Left lobe of liver (tissue), 2 donors: ENCODE measurements around the gene RBMS3. TPM values are rescaled to one million over a fixed set of nuclear protein-coding genes. Genes with fewer than 3 reads are reported as not detected.

Experiments
- ATAC-seq: fragments of 200-7000 bp; cut with Tn5 transposase; one replicate; pipeline ENCODE4 v1.9.1; 2020; ENCODE audit warnings: mild to moderate bottlenecking, moderate library complexity
- DNase-seq: peaks from one replicate; pipeline ENCODE4 v3.0.0-alpha.2; 2020; ENCODE audit warnings: low spot score
- total RNA-seq: library from RNA; stranded (reverse); gene quantifications from one replicate; pipeline ENCODE4 v1.2.1, GENCODE V29; 2021
- donor health status: DM: no; HTN: no; CAD: no; lungs with moderate emphysema.
- donor health status: DM: no; HTN: yes; CAD: no.

Gene RBMS3
- total RNA-seq, 1 donor from 2014 or later, result 9.6 TPM

DNA sequence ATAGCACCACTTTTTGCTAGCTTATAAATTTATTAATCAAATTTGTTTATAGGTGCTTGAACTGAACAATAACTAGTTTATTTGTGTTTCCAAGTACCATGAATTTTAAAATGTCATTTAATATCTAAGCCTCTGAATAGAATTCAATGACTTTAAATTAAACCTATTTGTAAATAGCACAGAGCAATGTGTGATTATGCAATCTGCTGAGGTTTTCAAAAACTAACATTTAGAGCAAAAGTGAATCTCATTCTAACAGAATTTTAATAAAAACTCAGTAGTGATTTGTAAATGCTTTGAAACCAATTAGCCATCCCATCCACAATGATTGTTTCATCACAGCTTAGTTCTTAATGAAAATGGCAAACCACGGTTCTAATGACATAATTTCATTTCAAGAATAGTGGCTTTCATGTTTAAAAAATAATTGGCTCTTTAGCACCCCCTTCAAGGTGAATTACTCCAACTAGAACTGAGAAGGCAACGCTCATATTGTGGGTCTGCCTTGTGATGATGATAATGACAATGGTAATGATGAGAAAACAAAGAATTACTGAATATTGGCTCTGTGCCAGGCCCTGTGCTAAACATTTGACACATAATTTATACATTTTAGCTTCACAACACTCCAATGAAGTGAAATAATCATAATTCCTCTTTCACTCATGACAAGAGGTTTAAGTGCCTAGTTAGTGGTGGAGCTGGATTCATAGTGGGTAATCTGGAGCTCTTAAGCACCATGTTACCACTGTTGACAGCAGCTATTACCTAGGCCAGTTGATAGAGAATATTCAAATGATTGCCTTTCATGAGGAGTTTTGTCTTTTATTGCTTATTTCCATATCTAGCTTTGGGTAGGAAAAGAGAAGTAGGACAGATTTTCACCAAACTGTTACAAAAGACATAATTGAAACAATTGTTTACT lies 145.7 kb downstream of the RBMS3 start:
- DNase-seq (no peak), ATAC-seq (no peak)

DNA sequence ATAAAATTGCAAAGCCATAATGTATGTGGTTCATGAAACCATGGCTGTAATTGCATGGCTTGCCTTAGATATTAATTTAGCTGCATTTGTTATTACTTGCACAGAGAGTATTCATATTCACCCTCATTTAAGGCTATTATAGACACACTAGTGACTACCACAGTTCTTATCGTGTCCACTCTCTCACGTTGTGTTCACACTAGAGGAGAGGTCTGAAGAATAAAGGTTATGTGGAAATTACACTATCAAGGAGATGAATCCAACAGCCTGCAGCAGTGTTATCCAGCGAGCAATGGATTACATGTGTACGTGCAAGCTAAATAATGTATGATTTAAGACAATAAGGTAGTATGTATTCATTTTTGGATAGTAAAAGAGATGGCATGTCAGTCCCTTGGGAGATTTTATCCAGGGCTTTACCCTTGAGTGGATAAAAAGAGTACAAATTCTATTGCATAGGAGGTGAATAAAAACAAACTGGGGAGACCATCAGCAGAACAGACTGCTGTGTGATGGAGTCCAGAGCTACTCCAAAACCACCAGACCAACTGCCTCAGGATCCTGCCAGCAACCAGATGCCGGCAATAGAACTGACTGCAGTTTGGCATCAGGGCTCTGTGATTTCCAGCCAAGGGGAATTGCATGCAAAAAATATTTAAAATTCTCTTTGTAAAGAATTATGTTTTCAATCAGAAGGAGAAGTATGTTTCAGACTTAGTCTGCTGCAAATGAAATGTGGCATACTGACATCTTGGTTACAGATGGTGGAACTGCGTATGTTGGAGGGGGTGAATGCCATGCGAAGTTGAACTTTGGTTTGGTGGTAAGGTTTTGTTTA lies 146.6 kb downstream of the RBMS3 start:
- DNase-seq (no peak), ATAC-seq (no peak)

DNA sequence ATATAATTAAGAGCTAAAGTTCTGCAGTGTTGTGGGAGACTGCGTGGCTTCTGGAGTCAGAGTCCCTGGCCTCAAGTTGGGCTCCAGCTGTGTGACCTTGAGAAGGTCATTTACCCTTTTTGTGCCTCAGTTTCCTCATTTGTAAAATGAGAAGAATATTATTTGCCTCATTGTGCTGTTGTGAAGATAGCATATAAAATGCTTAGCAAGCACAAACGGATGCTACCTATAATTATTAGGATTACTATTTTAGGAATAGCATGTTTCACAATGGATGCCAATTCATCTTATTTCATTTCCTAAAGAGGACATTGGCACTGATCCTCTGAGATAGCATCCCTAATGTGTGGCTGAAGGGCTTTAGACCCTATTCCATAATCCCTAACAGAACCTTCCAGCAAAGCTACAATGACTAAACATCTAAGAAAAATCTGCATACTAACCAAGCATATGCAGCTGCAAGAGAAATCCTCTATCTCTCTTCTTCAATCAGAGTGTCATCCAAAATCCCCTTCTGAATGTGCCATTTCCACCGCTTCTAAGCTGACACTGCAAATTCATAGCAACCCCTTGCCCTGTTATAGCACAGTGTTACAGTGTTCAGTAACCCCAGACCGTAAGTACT lies 148.3 kb downstream of the RBMS3 start:
- DNase-seq (no peak), ATAC-seq (no peak)

DNA sequence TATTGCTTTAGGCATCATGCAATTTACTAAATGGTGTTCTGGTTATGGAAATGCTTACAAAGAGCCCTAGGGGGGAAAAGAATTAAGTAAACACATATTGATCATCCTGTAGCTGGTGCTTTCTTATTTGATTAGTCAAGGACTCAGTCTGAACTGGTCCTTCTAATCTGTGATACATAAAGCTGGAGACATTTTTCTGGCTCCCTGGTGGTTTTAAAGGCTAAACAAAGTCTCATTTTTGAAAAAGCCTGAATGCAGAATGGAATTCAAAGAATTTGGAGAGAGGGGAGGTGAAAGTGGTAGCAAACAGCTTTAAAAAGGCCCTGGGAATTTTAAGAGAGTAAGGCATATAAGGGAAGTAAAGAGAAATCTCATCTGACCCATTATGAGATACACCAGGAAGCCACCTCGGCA lies 149.7 kb downstream of the RBMS3 start:
- ATAC-seq, result no peak
- DNase-seq, result no peak

DNA sequence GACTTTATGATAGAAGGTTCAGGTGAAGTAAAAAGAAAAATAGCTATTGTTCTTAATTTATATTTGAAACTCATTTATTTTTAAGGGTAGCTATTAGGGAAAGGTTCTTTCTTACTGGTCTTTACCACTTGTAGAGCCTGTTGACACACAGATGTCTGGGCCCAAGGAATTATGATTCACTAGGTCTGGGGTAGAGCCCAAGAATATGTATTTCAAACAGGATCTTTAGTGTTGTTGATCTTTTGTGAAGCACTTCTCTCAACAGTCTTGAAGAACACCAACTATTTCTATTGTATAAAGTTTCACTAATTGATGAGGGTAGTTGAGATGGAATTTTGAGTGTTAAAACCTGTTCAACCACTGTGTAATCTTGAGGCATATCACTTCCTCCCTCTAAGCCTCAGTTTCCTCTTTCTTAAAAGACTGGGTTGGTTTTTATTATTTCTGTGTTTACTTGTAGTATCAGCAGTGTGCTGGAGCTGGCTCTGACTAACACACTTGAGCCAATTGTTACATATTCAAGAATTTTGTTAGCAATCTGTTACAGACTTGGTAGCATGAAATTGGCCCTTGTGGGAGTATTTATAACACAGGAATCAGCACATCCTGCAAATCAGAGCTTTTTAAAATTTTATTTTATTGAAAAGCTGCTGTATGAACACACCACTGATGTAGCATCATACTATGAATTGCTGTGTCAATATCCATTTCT lies 155.9 kb downstream of the RBMS3 start:
- ATAC-seq, result no peak
- DNase-seq, result no peak

DNA sequence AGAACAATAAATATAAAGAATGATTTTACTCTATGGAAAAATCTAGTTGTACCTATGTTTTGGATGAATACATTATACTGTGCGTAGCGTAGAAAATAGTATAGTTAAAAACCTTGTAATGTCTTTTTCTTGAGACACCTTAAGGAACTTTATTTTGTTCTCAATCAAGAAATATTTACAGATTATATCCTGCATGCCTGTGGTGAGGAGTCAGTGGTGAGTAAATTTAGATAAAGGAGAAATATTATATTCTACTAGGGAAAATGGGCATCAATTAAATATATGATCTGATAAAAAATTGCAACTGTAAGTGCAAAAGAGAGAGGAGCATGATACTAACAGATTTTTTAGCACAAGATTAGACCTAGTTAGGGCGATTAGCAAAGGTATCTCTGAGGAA lies 157.7 kb downstream of the RBMS3 start:
- DNase-seq, result no peak
- ATAC-seq, result no peak

DNA sequence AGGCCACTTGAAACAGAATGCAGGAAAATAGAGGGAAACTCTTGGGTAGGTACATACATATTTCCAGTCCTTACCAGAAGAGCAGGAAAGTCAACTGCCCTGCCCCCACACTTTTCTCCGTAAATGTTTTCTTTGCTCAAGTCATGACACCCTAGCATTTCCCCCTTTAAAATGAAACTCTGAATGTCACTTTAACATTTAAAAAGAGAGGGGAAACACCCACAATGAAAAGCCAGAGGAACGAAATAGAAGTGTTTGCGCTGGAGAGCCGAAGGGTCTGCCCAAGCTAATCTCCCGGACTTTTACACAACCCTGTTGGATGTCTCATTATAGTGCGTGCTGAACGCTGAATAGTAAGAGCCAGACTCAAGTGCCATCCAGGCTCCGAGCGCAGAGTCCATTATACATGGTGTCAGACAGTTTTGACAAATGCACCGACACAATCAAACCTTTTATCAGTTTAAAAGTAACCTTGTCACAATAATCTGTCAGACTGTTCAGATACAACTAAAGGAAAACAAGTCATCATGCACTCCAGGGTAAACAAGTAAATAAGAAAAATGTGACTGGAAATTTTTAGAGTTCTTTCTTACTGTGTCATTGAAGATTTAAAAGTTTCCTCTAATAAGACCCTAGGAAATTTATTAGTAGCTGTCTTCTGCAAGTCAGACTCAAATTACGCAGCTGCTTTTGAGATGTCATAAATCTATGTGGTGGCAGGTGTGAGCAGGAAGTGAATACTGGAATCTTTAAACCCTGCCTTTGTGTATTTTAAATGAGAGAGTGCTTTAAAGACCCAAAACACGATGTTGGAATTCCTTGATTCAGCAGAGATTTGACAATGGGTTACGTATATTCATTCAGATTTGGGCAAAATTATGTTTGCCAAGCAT lies 159.8 kb downstream of the RBMS3 start:
- DNase-seq (no peak), ATAC-seq (peak; percentile 35)

DNA sequence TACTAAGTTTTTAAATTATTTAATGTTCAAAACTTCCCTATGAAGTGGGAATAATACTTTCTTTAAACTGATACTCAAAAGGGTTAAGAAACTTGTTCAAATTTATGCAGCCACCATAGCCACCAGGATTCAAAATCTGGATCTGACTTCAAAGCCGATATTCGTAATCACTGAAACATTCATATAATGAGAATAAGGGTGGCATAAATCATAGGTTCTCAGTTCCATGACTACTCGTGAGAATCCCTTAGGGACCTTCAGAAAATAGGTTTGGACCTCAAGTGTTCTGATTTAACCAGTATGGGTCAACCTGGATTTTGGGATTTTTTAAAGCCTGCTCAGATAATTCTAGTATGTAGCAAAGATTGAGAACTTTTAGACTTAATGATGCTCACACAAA lies 160.6 kb downstream of the RBMS3 start:
- DNase-seq (no peak), ATAC-seq (no peak)

DNA sequence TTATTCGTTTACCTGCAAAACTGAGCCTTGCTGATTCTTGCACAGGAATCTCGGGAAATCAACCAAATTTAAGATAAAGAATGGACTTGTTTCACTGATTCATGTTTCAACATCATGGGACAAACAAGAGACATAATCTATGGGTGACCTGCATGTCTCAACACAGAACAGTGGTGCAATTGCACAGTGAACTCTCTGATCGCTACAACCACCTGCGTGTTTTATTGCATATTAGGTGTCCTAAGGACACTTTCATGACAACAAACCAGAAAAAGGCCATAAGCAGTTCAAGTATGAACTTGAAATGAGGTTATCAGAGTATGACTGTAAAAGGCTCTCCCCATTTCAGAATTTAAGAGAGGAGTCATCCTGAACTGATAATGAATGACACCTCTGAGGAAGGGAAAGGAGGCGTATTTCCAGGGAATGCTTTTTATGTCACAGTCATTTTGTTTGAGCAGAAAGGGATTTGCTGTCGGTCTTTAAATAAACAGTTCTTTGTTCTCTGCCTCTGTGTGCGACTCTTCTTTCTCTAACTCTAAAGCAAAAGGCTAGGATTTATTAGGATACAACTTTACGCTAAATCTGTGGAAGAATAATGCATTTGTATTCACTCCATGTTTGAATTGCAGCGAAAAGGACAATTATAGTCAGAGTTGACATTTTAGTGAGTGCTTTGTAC lies 167.2 kb downstream of the RBMS3 start:
- DNase-seq (no peak), ATAC-seq (no peak)

DNA sequence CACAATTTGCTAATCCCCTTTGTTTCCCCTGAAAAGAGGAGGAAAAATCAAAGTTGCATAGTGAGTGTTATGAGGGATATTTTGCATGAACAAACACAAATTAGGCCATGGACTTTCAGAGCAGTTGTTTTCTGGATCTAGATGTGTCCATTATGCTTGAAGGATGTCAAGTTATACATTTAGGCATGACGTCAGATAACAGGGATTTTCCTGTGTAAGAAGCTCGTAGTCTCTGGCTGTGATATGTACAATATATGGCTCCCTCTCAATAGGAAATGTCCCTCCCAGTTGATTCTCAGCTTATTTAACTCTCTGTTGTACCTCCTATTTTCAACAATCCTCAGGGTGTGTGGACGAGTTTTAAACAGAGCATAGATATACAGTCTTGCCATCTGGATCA lies 171.0 kb downstream of the RBMS3 start:
- DNase-seq (no peak), ATAC-seq (no peak)

DNA sequence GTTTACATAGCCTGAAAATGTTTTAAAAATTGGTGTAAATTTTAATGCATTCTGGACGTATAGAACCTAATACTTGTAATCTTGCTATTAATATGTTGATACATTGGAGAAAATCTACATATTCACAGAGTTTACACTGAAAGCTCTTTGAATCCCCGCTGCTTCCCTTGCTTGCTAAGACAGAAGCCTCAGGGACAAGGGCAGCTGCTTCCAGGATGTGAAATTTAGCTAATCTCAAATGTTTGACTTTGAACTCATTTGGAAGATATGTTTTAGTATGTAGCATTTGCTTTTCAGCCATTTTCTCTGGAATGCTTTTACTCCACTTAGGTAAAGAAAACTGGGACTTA lies 172.0 kb downstream of the RBMS3 start:
- peak; percentile 29 for ATAC-seq
- no peak for DNase-seq

DNA sequence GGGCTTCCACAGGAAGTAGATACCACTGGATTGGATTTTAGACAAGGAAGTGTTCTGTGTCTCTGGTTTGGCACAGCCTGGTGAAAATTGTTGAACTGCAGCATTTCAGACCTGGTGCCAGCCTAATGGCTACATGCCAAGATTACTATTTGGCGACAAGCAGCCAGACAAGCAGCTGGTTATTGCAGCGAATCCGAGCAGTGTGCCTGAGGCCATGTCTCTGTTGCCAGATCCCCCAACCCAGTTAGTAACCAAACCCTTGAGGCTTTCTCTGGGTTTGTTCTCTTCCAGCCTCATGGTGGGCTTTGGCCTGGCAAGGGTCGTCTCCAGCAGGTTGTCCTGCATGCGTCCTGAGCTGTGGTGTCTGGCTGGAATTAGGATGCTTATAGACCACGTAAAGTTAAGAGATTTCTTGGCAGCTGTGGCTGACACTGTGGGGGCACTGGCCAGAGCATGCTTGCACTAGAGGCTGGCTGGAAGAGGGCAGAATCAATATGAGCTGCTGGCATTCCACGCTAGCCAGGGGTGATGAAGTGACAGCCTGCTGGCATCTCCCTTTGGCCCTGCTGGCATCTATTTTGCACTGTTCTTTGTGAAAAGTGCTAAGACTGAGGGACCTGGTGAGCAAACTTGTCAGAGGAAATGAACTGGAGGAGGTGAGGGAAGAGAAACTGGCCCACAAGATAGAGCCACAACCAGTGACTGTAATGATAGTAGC lies 172.6 kb downstream of the RBMS3 start:
- peak; percentile 90 for ATAC-seq
- DNase-seq, result peak; percentile 65

DNA sequence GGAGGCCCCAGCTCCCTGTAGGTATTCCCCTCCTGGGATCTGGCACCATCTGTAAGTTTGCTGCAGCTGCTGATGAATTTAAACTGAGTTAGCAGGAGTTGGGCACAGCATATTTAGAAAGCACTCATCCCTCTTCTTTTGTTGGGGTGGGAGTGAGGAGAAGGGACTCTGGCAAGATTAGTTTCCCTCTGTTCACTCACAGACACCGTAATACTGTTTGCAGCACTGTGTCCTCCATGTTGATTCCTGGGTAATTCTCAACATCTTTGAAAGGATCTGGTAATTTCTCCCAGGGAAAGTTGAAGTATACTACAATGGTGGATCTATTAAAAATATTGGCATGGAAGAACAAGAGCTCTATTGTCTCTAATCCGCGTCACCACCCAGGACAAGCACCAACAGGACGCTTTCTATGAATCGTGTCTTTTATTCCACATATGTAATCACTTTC lies 173.3 kb downstream of the RBMS3 start:
- DNase-seq (no peak), ATAC-seq (no peak)

DNA sequence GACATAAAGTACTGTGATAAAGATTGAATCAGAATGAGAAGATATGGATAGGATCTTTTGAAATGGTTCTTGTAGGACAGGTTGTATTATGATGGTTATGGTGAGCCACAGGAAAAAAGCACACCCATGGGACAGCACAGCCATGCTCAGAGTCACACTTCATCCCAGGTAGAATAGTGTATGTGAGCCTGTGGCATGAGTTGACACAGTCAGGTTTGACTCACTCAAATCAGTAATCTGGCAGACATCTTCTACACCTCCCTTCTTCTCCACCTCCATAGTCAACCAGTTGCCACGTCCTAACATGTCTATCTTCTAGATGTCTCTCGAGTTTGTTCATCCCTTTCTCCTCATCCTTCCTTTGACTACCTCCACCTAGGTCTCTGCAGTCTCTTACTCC lies 176.0 kb downstream of the RBMS3 start:
- DNase-seq, result no peak
- ATAC-seq, result no peak

DNA sequence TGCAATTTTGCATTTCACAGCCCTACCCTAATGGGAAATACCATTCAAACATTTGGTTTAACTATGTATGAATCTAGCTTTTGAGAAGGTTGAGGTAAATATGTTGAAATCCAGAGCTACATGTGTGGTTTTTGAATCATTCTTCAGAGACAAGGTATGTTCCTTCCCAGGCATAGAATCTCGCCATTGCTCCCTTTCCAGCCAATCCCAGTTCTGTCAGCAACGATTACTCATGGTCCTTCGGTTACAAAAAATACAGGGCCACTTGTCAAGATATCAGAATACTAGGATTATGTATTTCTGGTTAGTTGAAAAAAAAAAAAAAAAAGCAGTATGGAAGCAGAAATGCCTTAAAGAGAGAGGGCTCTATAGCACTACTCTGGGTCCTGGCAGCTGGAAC lies 182.4 kb downstream of the RBMS3 start:
- ATAC-seq, result no peak
- no peak for DNase-seq

DNA sequence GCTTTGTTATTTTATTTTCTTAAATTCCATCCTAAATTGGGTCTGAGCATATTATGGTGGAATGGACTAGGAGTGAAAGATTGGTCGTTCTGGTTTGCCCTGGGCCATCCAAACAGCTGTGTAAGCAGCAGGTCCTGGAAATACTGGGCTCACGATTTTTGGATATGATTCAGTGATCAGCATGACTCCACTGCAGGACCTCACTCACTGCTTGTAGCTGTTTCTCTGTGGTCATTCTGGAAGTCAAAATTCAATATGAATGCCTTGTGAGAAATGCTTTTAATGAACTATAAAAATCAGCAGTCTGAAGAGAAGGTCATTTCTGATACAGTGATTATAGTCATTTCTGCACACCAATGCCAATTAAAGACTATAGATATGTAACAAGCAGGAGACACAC lies 185.0 kb downstream of the RBMS3 start:
- DNase-seq, result no peak
- ATAC-seq, result no peak

DNA sequence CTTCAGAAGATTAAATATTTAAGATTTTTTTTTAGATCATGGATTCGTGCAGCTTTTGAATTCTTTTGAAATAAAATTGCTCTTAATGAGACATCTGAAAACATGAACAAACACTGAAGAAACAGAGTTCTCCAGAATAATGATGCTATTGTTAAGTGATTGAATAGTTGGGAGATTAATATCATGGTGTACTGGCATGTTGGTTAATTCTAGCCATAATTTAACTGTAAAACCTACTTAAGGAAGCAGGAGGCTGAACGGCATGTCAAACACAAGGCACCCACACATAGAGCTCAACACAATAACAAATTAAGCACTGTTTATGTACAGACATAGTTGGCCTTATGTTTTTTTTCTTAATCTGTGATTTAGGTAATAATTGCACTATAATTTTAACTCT lies 185.6 kb downstream of the RBMS3 start:
- no peak for ATAC-seq
- DNase-seq, result no peak

DNA sequence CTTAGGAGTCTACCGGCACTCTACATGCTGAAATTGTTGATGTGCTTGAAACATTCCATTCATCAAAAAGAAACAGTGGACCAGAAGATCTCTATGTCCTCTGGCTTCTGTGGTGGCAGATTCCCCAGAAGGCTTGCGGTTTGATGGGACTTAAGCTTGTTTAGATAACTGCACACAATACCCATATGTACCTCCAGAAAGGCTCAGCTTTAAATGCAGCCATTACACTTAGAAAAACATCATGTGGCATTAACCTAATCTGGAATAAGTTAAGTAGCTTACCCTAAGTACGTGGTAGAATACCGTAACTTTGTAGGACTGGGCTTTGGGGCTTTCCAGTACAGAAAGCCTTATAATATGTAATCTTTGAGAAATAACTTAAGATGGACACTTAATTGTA lies 187.3 kb downstream of the RBMS3 start:
- ATAC-seq (no peak), DNase-seq (no peak)
